Neural cell (in vitro differentiated cells): ENCODE data around the gene VPS35L. TPM values are rescaled to one million over a fixed set of nuclear protein-coding genes. Genes with fewer than 3 reads are reported as not detected.

ENCODE experiments used
- H2AFZ ChIP-seq: fragments of 200-600, 300-800 bp; sonication (generic), shearing (Covaris generic); 2 replicates; pipeline ENCODE4 v1.6.0; 2014; ENCODE audit warnings: low read depth, mild to moderate bottlenecking, antibody characterized with exemption, low read length, moderate library complexity
- H3F3A ChIP-seq: fragments of 200-600 bp; shearing (Covaris generic); 2 replicates; pipeline ENCODE4 v1.6.1; 2016; ENCODE audit warnings: mild to moderate bottlenecking, moderate library complexity, mixed read lengths, antibody characterized with exemption, low read length; ENCODE audit not compliant: insufficient read depth, poor library complexity, severe bottlenecking
- H3K27ac ChIP-seq: fragments of 200-600, 300-800 bp; sonication (generic), shearing (Covaris generic); 2 replicates; pipeline ENCODE4 v1.5.1; 2014; ENCODE audit warnings: mild to moderate bottlenecking, low read length, moderate library complexity
- H3K27me3 ChIP-seq: fragments of 300-800, 200-600 bp; sonication (generic), shearing (Covaris generic); 2 replicates; pipeline ENCODE4 v1.6.0; 2014; ENCODE audit warnings: mild to moderate bottlenecking, low read depth, low read length, moderate library complexity; ENCODE audit not compliant: insufficient read depth
- H3K36me3 ChIP-seq: fragments of 300-800, 200-600 bp; sonication (generic), shearing (Covaris generic); 2 replicates; pipeline ENCODE4 v1.5.1; 2014; ENCODE audit warnings: mild to moderate bottlenecking, antibody characterized with exemption, low read length, moderate library complexity; ENCODE audit not compliant: insufficient read depth
- H3K4me2 ChIP-seq: fragments of 300-800, 200-600 bp; sonication (generic), shearing (Covaris generic); 2 replicates; pipeline ENCODE4 v1.6.0; 2014; ENCODE audit warnings: mild to moderate bottlenecking, low read length
- H3K4me3 ChIP-seq: fragments of 300-800, 200-600 bp; sonication (generic), shearing (Covaris generic); 2 replicates; pipeline ENCODE4 v1.5.1; 2014; ENCODE audit warnings: mild to moderate bottlenecking, low read length, moderate library complexity
- H3K79me2 ChIP-seq: fragments of 200-600 bp; shearing (Covaris generic); replicated peaks from 2 replicates; pipeline ENCODE4 v1.6.0; 2014; ENCODE audit warnings: mild to moderate bottlenecking, low read length, moderate library complexity; ENCODE audit not compliant: insufficient read depth
- H3K9ac ChIP-seq: fragments of 300-800, 200-600 bp; sonication (generic), shearing (Covaris generic); 2 replicates; pipeline ENCODE4 v1.6.1; 2016; ENCODE audit warnings: mild to moderate bottlenecking, low read length, mixed read lengths
- H3K9me2 ChIP-seq: fragments of 200-600 bp; shearing (Covaris generic); 2 replicates; pipeline ENCODE4 v1.6.1; 2016; ENCODE audit warnings: mild to moderate bottlenecking, low read length, mixed read lengths; ENCODE audit not compliant: insufficient read depth
- H3K9me3 ChIP-seq: fragments of 200-600, 300-800 bp; sonication (generic), shearing (Covaris generic); 2 replicates; pipeline ENCODE4 v1.6.1; 2016; ENCODE audit warnings: mild to moderate bottlenecking, mixed run types, low read length, moderate library complexity, mixed read lengths
- H4K20me1 ChIP-seq: fragments of 200-600 bp; shearing (Covaris generic); 2 replicates; pipeline ENCODE4 v1.6.1; 2016; ENCODE audit warnings: mild to moderate bottlenecking, mixed run types; ENCODE audit not compliant: insufficient read depth
- EP300 ChIP-seq: fragments of 450-650 bp; conservative IDR thresholded peaks from 2 replicates; pipeline ENCODE4 v1.6.1; 2014; ENCODE audit warnings: antibody characterized with exemption, mild to moderate bottlenecking, moderate library complexity; ENCODE audit not compliant: poor library complexity, severe bottlenecking
- EZH2 ChIP-seq: fragments of 200-600, 300-800 bp; shearing (Covaris generic), sonication (generic); IDR thresholded peaks from 2 replicates; pipeline ENCODE4 v1.6.1; 2014; ENCODE audit warnings: antibody characterized with exemption, low read length, borderline replicate concordance, mild to moderate bottlenecking; ENCODE audit not compliant: insufficient read depth, poor library complexity, severe bottlenecking
- MXI1 ChIP-seq: fragments of 450-650 bp; conservative IDR thresholded peaks from 2 replicates; pipeline ENCODE4 v1.6.1; 2014; ENCODE audit warnings: antibody characterized with exemption, mild to moderate bottlenecking; ENCODE audit not compliant: poor library complexity, severe bottlenecking
- POLR2AphosphoS5 ChIP-seq: IDR thresholded peaks from 2 replicates; pipeline ENCODE4 v1.6.1; 2012
- RAD21 ChIP-seq: fragments of 450-650 bp; conservative IDR thresholded peaks from 2 replicates; pipeline ENCODE4 v1.6.1; 2014; ENCODE audit warnings: antibody characterized with exemption, mild to moderate bottlenecking, moderate library complexity
- SMC3 ChIP-seq: fragments of 450-650 bp; conservative IDR thresholded peaks from 2 replicates; pipeline ENCODE4 v1.6.1; 2014; ENCODE audit warnings: antibody characterized with exemption, mild to moderate bottlenecking, moderate library complexity; ENCODE audit not compliant: poor library complexity
- TAF1 ChIP-seq: IDR thresholded peaks from 2 replicates; pipeline ENCODE4 v1.6.1; 2012; ENCODE audit warnings: low read depth
- polyA plus RNA-seq: library from polyadenylated mRNA; depleted of rRNA; stranded (reverse); fragments of >200 nt; gene quantifications from 2 replicates; pipeline ENCODE4 v1.2.3, GENCODE V29; 2014
- TF ChIP-seq, protein P1 (sequence below): fragments of 450-650 bp; IDR thresholded peaks from 2 replicates; pipeline ENCODE4 v1.5.1; 2014; ENCODE audit warnings: antibody characterized with exemption, mild to moderate bottlenecking, moderate library complexity; ENCODE audit not compliant: poor library complexity, severe bottlenecking
- TF ChIP-seq, protein P2 (sequence below): IDR thresholded peaks from 2 replicates; pipeline ENCODE4 v1.6.1; 2012; ENCODE audit warnings: borderline replicate concordance

The VPS35L gene
- polyA plus RNA-seq, 1 donor from 2014 or later = 29.8 TPM

DNA sequence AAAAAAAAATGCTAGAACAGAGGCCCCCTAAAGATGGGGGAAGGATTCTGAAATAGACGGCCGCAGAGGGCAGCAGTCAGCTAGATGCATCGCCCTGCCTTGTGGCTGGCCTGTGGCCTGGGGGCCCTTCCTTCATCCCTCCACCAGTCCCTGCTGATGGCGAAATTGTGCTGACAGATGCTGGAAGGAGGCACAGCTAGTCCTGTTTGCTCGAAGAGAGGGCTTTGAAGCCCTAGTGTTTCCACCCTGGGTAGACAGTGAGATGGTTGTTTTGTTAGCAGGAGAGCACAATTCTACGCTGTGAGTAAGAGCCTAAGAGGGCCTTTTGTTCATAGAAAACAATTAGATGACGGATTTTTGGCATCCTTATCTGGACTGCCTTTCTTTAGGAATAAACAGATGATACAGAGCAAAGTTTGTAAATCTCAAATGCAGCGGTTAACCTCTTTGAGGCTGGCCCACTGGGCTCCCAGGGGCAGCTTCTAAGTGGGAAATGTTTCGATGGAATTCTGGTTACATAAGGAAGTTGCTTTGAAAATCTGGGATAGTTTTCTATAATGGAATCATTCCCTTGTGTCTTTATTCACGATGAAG is 23.0 kb downstream of the VPS35L start:
- H3K4me3 ChIP-seq = no peak overlapping the region
- no peak overlapping the region for H3K4me2 ChIP-seq
- H3K79me2 ChIP-seq = no peaks in the 10 kb centered on the region
- H3K9me3 ChIP-seq = peaks cover 8% of the 10 kb centered on the region
- peaks cover 32% of the 10 kb centered on the region for H3K36me3 ChIP-seq
- no peak overlapping the region for H3K9ac ChIP-seq
- TF ChIP-seq TAF1 (no peak), SMC3 (no peak), RAD21 (no peak), MXI1 (no peak), EZH2 (no peak), POLR2AphosphoS5 (no peak), EP300 (no peak)
- TF ChIP-seq, protein P1, sequence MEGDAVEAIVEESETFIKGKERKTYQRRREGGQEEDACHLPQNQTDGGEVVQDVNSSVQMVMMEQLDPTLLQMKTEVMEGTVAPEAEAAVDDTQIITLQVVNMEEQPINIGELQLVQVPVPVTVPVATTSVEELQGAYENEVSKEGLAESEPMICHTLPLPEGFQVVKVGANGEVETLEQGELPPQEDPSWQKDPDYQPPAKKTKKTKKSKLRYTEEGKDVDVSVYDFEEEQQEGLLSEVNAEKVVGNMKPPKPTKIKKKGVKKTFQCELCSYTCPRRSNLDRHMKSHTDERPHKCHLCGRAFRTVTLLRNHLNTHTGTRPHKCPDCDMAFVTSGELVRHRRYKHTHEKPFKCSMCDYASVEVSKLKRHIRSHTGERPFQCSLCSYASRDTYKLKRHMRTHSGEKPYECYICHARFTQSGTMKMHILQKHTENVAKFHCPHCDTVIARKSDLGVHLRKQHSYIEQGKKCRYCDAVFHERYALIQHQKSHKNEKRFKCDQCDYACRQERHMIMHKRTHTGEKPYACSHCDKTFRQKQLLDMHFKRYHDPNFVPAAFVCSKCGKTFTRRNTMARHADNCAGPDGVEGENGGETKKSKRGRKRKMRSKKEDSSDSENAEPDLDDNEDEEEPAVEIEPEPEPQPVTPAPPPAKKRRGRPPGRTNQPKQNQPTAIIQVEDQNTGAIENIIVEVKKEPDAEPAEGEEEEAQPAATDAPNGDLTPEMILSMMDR = no peak
- TF ChIP-seq, protein P2, sequence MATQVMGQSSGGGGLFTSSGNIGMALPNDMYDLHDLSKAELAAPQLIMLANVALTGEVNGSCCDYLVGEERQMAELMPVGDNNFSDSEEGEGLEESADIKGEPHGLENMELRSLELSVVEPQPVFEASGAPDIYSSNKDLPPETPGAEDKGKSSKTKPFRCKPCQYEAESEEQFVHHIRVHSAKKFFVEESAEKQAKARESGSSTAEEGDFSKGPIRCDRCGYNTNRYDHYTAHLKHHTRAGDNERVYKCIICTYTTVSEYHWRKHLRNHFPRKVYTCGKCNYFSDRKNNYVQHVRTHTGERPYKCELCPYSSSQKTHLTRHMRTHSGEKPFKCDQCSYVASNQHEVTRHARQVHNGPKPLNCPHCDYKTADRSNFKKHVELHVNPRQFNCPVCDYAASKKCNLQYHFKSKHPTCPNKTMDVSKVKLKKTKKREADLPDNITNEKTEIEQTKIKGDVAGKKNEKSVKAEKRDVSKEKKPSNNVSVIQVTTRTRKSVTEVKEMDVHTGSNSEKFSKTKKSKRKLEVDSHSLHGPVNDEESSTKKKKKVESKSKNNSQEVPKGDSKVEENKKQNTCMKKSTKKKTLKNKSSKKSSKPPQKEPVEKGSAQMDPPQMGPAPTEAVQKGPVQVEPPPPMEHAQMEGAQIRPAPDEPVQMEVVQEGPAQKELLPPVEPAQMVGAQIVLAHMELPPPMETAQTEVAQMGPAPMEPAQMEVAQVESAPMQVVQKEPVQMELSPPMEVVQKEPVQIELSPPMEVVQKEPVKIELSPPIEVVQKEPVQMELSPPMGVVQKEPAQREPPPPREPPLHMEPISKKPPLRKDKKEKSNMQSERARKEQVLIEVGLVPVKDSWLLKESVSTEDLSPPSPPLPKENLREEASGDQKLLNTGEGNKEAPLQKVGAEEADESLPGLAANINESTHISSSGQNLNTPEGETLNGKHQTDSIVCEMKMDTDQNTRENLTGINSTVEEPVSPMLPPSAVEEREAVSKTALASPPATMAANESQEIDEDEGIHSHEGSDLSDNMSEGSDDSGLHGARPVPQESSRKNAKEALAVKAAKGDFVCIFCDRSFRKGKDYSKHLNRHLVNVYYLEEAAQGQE = no peak
- H2AFZ ChIP-seq = no peak overlapping the region
- no peaks in the 10 kb centered on the region for H4K20me1 ChIP-seq
- no peaks in the 10 kb centered on the region for H3K9me2 ChIP-seq
- no peak overlapping the region for H3K27ac ChIP-seq
- no peaks in the 10 kb centered on the region for H3F3A ChIP-seq
- no peaks in the 10 kb centered on the region for H3K27me3 ChIP-seq

DNA sequence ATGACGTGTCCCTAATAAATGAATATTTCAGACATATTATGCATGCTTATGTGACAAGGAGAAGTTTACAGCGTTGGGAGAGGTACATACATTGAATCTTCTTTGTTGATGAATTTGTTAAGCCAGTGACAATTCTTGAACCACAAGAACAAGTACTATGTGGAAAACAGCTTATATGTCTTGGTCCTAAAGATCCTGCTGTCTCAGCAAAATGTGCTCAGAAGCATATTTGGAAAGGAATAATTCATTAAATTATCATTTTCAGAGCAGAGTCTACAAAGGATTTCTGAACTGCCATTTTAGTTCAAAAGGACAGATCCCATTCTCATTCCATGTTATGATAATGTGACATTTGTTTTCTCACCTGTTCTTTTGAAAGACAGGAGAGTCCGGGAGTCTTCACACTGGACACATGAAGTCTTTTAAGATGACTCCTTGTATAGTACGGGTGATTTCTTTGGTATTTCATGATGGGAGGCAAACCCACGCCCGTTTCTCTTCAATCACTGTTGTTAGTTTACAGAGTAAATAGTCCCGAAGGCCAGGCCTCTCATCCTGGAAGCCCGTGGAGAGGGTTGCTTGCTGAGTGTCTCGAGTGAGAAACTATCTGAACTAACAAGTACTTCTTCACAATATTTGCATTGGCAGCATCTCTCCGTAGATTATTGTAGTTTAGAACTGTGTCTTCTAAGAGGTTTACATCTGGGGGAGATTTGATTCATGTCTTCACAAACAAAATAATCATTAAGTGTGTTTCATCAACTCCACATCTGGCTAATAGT is 26.7 kb downstream of the VPS35L start:
- Histone ChIP-seq H3K4me2 (no peak overlapping the region), H3K9me2 (no peaks in the 10 kb centered on the region), H2AFZ (no peak overlapping the region), H3K36me3 (peaks cover 29% of the 10 kb centered on the region), H3K9me3 (peaks cover 8% of the 10 kb centered on the region), H3K79me2 (no peaks in the 10 kb centered on the region), H3F3A (no peaks in the 10 kb centered on the region), H3K9ac (no peak overlapping the region), H3K27ac (no peak overlapping the region), H4K20me1 (no peaks in the 10 kb centered on the region), H3K27me3 (no peaks in the 10 kb centered on the region), H3K4me3 (no peak overlapping the region)
- TF ChIP-seq, protein P1 = no peak
- TF ChIP-seq EP300 (no peak), POLR2AphosphoS5 (no peak), SMC3 (no peak), MXI1 (no peak), TAF1 (no peak), RAD21 (no peak), EZH2 (no peak)
- TF ChIP-seq, protein P2 = no peak
